CD4-positive, alpha-beta T cell treated with Interleukin-12 subunit alpha and Interleukin-12 subunit beta, for 1 hour (primary cell): ENCODE results near the gene ZNF394.

Experiments
- DNase-seq: peaks from one replicate; pipeline ENCODE4 v3.0.0-alpha.2; 2020

The ZNF394 gene

GRCh38 chr7:99490878-99491277, 9.2 kb downstream of the ZNF394 start:
- DNase-seq: no peak

- DNase-seq: no peak
Measured at GRCh38 chr7:99489235-99489634, 10.8 kb downstream of the ZNF394 start.

- DNase-seq: no peak
Measured at GRCh38 chr7:99485094-99485493, 15.0 kb downstream of the ZNF394 start.

GRCh38 chr7:99478464-99479440, 21.3 kb downstream of the ZNF394 start:
- DNase-seq: no peak

- no peak for DNase-seq
Measured at GRCh38 chr7:99476107-99476506, 24.0 kb downstream of the ZNF394 start.

GRCh38 chr7:99473315-99473596, 26.8 kb downstream of the ZNF394 start:
- peak; percentile 32 for DNase-seq

GRCh38 chr7:99472561-99473314, 27.3 kb downstream of the ZNF394 start, which contains the start of gene ZNF789:
Gene ZNF789, plus strand, starts transcription at chr7:99472890. Its CDS starts 3,567 bp downstream, at chr7:99476457.
- peak; percentile 98 for DNase-seq

- DNase-seq: no peak
Measured at GRCh38 chr7:99469381-99470065, 30.6 kb downstream of the ZNF394 start.

GRCh38 chr7:99468336-99468918, 31.7 kb downstream of the ZNF394 start:
- DNase-seq: no peak

- no peak for DNase-seq
Measured at GRCh38 chr7:99465421-99465768, 34.7 kb downstream of the ZNF394 start.

GRCh38 chr7:99461221-99461620, 38.9 kb downstream of the ZNF394 start:
- DNase-seq: no peak

GRCh38 chr7:99460651-99461050, 39.4 kb downstream of the ZNF394 start:
- DNase-seq: no peak

GRCh38 chr7:99459087-99459486, 41.0 kb downstream of the ZNF394 start:
- DNase-seq: peak; percentile 29

- no peak for DNase-seq
Measured at GRCh38 chr7:99457650-99458493, 42.2 kb downstream of the ZNF394 start.

- DNase-seq: no peak
Measured at GRCh38 chr7:99457050-99457649, 42.9 kb downstream of the ZNF394 start.

- no peak for DNase-seq
Measured at GRCh38 chr7:99456288-99456687, 43.8 kb downstream of the ZNF394 start.

- DNase-seq: no peak
Measured at GRCh38 chr7:99455874-99456273, 44.2 kb downstream of the ZNF394 start.

- no peak for DNase-seq
Measured at GRCh38 chr7:99453105-99453504, 47.0 kb downstream of the ZNF394 start.

GRCh38 chr7:99452541-99452940, 47.5 kb downstream of the ZNF394 start:
- no peak for DNase-seq

- no peak for DNase-seq
Measured at GRCh38 chr7:99451936-99452335, 48.1 kb downstream of the ZNF394 start.

GRCh38 chr7:99449326-99449725, 50.8 kb downstream of the ZNF394 start:
- no peak for DNase-seq

GRCh38 chr7:99448855-99449254, 51.2 kb downstream of the ZNF394 start:
- no peak for DNase-seq
